Activated gamma-delta T cell treated with Interleukin-2 at 50 U/mL for 16 hours (primary cell): ENCODE results near the gene ATG9B.
"Not testable (repeated sequence)": the region's sequence is repeated elsewhere in the genome, so short reads cannot be mapped to it uniquely, and the experiment has no call there.

Experiments used
- DNase-seq: peaks from one replicate; pipeline ENCODE4 v3.0.0-alpha.2; 2020

Gene ATG9B

DNA sequence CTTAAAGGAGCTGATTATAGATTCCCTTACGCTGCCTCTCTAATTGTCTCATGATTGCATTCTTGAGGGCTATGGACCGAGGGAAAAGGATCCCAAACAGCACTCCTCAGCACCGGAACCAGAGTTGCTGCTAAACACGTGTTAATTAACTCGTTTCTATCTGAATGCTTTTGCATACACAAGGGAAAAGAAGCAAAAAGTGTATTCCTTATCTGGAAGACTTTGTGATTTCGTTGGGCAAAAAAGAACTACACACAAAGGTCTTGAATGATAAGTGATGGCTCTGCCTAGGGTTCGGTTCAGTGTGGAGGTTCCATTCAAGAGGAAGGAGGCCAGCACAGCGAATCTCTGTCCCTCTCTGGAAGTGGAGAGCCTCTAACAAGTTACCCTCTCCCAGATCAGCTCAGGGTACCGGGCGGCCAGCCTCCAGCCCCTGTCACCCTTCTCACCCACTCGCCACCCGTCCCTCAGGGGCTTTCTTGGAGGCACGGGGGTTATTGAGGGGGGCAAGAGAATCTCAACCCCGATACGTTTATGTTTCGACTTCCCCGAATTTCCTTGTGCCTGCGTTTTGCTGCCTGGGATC lies 34.6 kb upstream of the ATG9B start:
- no peak for DNase-seq

DNA sequence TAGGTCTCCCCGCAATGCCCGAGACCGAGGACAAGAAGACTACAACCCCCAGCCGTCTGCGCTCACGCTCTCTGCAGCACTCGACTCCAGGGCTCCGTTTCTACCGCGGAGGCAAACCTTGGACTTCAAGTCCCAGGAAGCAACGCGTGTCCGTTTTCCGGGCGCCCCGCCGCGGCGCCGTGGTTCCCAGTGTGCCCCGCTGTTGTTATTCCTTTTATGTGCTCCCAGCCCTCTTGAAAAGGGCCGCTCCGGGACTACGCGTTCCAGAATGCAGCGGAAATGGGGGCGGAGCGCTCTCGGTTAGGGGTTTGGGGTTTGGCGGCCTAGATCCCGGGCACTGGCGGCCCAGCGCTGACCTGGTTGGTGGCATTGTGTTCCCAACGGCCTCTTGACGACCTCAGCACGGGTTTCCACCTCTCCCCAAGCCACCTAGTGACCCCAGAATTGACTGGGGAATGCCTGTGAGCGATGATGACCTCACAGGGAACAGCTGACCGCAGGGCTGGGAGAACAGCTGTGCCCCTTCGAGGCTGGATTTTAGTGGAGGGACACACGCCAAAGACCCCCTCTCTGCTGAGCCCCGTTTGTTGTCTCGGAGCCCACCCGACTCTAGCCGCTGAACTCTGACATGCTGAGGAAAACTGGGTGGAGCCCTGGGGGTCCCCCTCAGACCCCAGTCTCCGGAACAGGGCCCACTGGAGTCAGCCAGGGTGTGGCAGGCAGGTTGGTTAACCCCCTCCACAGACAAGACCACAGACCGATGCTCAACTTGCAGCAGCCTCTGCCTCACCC lies 33.9 kb upstream of the ATG9B start:
- DNase-seq = peak; percentile 96

DNA sequence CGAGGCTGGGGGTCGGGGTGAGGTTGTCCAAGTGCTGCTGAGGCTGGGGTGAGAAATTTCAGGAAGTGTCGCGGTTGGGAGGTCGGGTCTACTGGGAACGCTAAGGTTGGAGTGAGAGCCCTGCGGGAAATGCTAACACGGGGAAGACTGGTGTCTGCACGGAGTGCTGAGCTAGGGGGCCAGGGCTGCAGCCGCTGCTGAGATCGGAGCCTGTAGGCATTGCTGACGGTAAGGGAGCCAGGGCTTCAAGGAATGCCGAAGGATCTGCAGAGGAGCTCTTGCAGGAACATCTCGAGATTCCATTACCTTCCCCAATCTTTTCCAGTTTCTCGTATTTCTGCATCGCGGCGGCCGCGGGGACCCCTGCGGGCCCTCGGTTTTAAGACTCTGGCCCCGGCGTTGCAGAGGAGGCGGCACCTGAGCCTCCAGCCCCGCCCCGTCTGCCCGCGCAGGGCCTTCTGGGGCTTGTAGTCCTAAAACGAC lies 33.3 kb upstream of the ATG9B start, which contains the start of gene CDK5:
TSS of gene CDK5 (minus strand) at position 392 of the 483 bp plus-strand sequence. CDS start at position 343, 49 bp downstream.
- DNase-seq = peak; percentile 20

DNA sequence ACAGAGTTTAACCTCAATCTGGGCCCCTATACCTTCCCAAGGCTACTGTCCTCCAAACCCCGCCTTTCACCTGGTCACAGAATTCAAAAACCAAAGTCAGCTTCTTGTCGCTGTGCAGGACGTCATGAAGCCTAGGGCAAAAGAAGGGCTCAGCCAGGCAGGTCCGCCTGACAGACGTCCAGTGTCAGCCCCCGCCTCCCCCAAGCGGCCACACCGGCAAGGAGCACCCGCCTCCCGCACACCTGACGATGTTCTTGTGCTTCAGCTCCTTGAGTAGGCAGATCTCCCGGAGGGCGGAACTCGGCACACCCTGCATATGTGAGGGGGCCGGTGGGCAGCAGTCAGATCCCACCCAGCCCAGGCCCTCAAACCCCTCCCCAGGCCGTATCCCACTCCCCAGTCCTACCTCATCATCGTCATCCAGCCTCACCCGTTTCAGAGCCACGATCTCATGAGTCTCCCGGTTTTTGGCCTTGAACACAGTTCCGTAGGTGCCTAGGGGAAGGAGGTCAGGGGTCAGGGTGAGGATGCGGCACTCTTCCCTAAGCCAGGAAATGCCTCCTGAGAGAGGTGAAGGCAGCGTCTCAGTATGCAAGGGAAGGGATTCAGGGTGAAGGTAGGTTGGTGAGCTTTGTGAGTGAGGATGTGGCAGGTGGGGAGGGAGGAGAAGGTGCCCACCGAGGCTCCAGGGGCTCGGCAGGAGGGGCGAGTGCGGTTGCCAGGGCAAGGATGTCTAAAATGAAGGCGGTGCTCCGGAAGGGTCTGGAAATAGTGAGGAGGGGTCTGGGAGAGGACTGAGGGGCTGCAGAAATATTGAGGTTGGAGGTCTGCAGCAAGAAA lies 32.6 kb upstream of the ATG9B start:
- DNase-seq = no peak

- DNase-seq = no peak
Observed at GRCh38 chr7:151056283-151056665, 32.0 kb upstream of the ATG9B start.

- no peak for DNase-seq
Observed at GRCh38 chr7:151053751-151054150, 29.5 kb upstream of the ATG9B start.

GRCh38 chr7:151053096-151053495 lies 28.8 kb upstream of the ATG9B start:
- DNase-seq = no peak

GRCh38 chr7:151051108-151051507 lies 26.8 kb upstream of the ATG9B start:
- peak; percentile 29 for DNase-seq

- no peak for DNase-seq
Observed at GRCh38 chr7:151048911-151049463, 24.7 kb upstream of the ATG9B start.

- DNase-seq = no peak
Observed at GRCh38 chr7:151047976-151048815, 23.9 kb upstream of the ATG9B start, which contains the start of gene ASIC3. ASIC3 (plus strand) TSS chr7:151048531; CDS start chr7:151048886, 355 bp downstream.

GRCh38 chr7:151046603-151047573 lies 22.6 kb upstream of the ATG9B start:
- no peak for DNase-seq

DNA sequence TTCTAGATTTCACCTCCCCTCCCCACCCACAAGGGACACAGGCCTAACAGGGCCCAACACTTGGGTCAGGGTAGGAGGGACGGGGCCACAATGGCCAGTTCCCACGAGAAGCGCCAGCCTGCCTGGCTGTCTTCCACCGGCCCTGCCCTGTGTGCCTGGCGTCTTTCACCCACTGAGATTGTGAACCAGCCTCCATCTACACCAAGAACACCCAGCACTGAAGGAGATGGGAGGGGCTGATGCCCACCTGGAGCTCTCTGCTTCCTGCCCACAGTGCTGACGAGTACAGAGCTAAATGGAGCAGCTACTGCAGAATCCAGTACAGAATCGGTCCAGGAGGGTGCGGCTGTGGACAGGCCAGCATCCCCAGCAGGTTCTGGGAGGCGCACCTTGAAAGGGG lies 21.7 kb upstream of the ATG9B start:
- DNase-seq = no peak

DNA sequence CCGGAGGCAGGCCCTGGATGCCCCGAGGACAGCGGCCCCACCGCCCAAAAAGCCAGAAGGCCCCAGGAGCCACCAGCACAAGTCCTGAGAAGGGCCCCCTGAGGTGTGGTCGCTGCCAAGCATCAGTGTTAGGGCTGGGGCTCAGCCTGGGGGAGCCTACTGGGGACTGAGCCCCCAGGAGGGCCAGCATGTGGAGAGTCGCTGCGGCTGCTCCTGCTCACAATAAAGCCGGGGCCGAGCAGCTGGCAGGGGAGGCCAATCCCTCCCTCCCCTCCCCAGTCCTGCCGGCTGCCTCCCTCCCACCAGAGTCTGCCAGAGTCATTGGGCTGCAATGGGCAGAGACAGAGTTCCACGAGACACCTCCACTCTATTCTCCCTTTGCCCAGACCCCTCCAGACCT lies 21.0 kb upstream of the ATG9B start:
- DNase-seq = no peak

DNA sequence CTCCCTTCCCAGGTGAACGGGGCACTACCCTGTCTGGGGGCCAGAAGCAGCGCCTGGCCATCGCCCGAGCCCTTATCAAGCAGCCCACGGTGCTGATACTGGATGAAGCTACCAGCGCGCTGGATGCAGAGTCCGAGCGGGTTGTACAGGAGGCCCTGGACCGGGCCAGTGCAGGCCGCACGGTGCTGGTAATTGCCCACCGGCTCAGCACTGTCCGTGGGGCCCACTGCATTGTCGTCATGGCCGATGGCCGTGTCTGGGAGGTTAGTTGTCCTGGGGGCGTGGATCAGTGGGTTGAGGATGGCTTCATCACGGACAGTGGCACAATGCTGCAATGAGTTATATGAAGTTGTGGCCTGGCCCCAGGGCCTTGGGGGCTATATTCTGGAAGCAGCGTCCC lies 19.7 kb upstream of the ATG9B start:
- DNase-seq = no peak

GRCh38 chr7:151043449-151043848 lies 19.2 kb upstream of the ATG9B start:
- DNase-seq = not testable (repeated sequence)

DNA sequence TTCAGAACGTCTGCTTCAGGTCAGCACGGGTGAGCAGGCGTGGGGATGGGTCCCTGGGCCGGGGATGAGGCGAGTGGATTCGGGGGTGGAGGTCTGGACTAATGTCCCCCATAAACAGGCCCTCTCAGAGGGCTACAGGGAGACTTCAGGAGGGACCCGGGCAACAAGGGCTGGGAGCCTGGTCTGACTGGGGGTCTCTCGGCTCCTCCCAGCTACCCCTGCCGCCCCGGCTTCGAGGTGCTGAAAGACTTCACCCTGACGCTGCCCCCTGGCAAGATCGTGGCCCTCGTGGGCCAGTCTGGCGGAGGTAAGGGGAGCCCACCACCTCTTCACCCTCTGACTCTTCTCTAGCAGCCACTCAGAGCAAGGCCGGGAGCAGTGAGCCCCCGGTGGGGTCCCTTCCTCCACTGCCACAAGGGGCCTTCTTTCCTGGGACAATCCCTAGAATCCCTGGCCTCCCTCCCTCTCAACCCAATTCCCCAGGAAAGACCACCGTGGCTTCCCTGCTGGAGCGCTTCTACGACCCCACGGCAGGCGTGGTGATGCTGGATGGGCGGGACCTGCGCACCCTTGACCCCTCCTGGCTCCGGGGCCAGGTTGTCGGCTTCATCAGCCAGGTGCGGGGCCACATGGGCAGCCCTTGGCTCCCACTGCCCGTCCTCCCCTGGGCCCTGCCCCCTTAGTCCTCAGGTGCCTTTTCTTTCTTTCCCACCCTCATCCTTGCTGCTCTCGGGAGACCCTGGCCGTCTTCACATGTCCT lies 16.5 kb upstream of the ATG9B start:
- DNase-seq = no peak

- DNase-seq = no peak
Observed at GRCh38 chr7:151039850-151040548, 15.7 kb upstream of the ATG9B start.

GRCh38 chr7:151038951-151039849 lies 14.9 kb upstream of the ATG9B start:
- DNase-seq = peak; percentile 35
